ENCODE measurements around the gene MAX. TPM values are rescaled to one million over a fixed set of nuclear protein-coding genes. Genes with fewer than 3 reads are reported as not detected.
A peak's percentile ranks its signal among the peaks of the same experiment; 100 is the strongest.

MAX gene
- total and polyA plus RNA-seq, 9 of the 15 experiments (the other 6 are each of a cell fraction or from before 2014, with no cell fraction given) = 15.4 to 96.5 (median 51.6) TPM

- TF ChIP-seq CHAMP1 (IDR thresholded peaks at IDR 0.05) (no peak), KDM1A (IDR thresholded peaks at IDR 0.05) (peak; percentile 74 to 75), ZMIZ1 (IDR thresholded peaks at IDR 0.05; ENCODE audit: low read depth in 2 of 2, low read length in 2 of 2) (peak in 1 of 2 experiments; percentile 72; a peak in 1 of 4 replicates), ARID4B (CRISPR knock-in tag; IDR thresholded peaks at IDR 0.05) (no peak), FUS (optimal IDR thresholded peaks at IDR 0.05; ENCODE audit: low read depth, low read length) (no peak), MEF2A (IDR thresholded peaks at IDR 0.05; ENCODE audit: control insufficient read depth, low read depth, low read length) (peak; percentile 70; the same call in 1 of the 2 replicates), ZNF586 (CRISPR knock-in tag; conservative IDR thresholded peaks at IDR 0.05) (no peak), ZNF277 (CRISPR knock-in tag; IDR thresholded peaks at IDR 0.05; ENCODE audit: borderline replicate concordance) (no peak), ZNF384 (IDR thresholded peaks at IDR 0.05; ENCODE audit: low read depth, low read length) (no peak), CC2D1A (IDR thresholded peaks at IDR 0.05) (peak; percentile 12; the same call in 1 of the 2 replicates), RNF219 (CRISPR knock-in tag; IDR thresholded peaks at IDR 0.05) (no peak), SMAD2 (IDR thresholded peaks at IDR 0.05; ENCODE audit: low read depth, low read length) (no peak)
Observed at GRCh38 chr14:65107200-65107599, 4.9 kb upstream of the MAX start (continued).

Data from K562 (cell line).